Endothelial cell (in vitro differentiated cells): ENCODE results near the gene FOSL1. TPM values are rescaled to one million over a fixed set of nuclear protein-coding genes. Genes with fewer than 3 reads are reported as not detected.

ENCODE experiments used
- DNase-seq: peaks from one replicate; pipeline ENCODE4 v3.0.0; 2021; ENCODE audit warnings: low spot score
- H3K27ac Mint-ChIP-seq: one replicate; pipeline ENCODE4 v1.8.0; 2021; ENCODE audit warnings: mixed read lengths, inconsistent platforms; ENCODE audit not compliant: unreplicated experiment
- H3K27me3 Mint-ChIP-seq: one replicate; pipeline ENCODE4 v1.8.0; 2021; ENCODE audit warnings: mild to moderate bottlenecking, moderate library complexity, mixed read lengths, inconsistent platforms; ENCODE audit not compliant: unreplicated experiment
- H3K36me3 Mint-ChIP-seq: one replicate; pipeline ENCODE4 v1.8.0; 2021; ENCODE audit warnings: mild to moderate bottlenecking, low read depth, mixed read lengths, inconsistent platforms; ENCODE audit not compliant: unreplicated experiment
- H3K4me1 Mint-ChIP-seq: one replicate; pipeline ENCODE4 v1.8.0; 2021; ENCODE audit warnings: mild to moderate bottlenecking, mixed read lengths, inconsistent platforms; ENCODE audit not compliant: unreplicated experiment
- H3K4me3 Mint-ChIP-seq: one replicate; pipeline ENCODE4 v1.8.0; 2021; ENCODE audit warnings: mild to moderate bottlenecking, mixed read lengths, inconsistent platforms; ENCODE audit not compliant: unreplicated experiment
- H3K9me3 Mint-ChIP-seq: one replicate; pipeline ENCODE4 v1.8.0; 2021; ENCODE audit warnings: mixed read lengths, inconsistent platforms; ENCODE audit not compliant: unreplicated experiment
- CTCF ChIP-seq: fragments of 200-600 bp; sonication (generic); IDR thresholded peaks from one replicate; pipeline ENCODE4 v1.5.0; 2021; ENCODE audit warnings: antibody characterized with exemption; ENCODE audit not compliant: unreplicated experiment
- total RNA-seq: library from RNA; stranded (reverse); fragmentation: NEBNext Ultra II Directional; extraction: Animal tissue kit (Norgen Biotek cat#: 25700); gene quantifications from one replicate; pipeline ENCODE4 v1.2.1, GENCODE V29; 2021; ENCODE audit not compliant: unreplicated experiment

The FOSL1 gene
- total RNA-seq, 1 donor from 2014 or later, result 1.3 TPM

GRCh38 chr11:65868907-65869306 lies 31.3 kb downstream of the FOSL1 start:
- no peak for DNase-seq
- no peak for TF ChIP-seq CTCF
- Mint-ChIP-seq H3K4me1 (peaks cover 43% of the 10 kb centered on the region), H3K36me3 (peaks cover 28% of the 10 kb centered on the region), H3K4me3 (peak overlapping the region; percentile 69), H3K9me3 (no peaks in the 10 kb centered on the region), H3K27me3 (peaks cover 26% of the 10 kb centered on the region), H3K27ac (no peak overlapping the region)

- Mint-ChIP-seq H3K36me3 (peaks cover 27% of the 10 kb centered on the region), H3K9me3 (no peaks in the 10 kb centered on the region), H3K27ac (no peak overlapping the region), H3K27me3 (peaks cover 25% of the 10 kb centered on the region), H3K4me3 (no peak overlapping the region), H3K4me1 (peaks cover 43% of the 10 kb centered on the region)
- DNase-seq, result no peak
- no peak for TF ChIP-seq CTCF
Observed at GRCh38 chr11:65868076-65868667, 32.0 kb downstream of the FOSL1 start.

- peaks cover 43% of the 10 kb centered on the region for H3K4me1 Mint-ChIP-seq
- DNase-seq, result no peak
- peaks cover 28% of the 10 kb centered on the region for H3K36me3 Mint-ChIP-seq
- TF ChIP-seq CTCF, result no peak
- H3K27me3 Mint-ChIP-seq, result peaks cover 24% of the 10 kb centered on the region
- H3K4me3 Mint-ChIP-seq, result peak overlapping the region; percentile 79
- peak overlapping the region; percentile 84 for H3K27ac Mint-ChIP-seq
- no peaks in the 10 kb centered on the region for H3K9me3 Mint-ChIP-seq
Observed at GRCh38 chr11:65867284-65868071, 32.7 kb downstream of the FOSL1 start.

GRCh38 chr11:65866509-65867283 lies 33.5 kb downstream of the FOSL1 start:
- Mint-ChIP-seq H3K4me1 (peaks cover 41% of the 10 kb centered on the region), H3K27ac (peak overlapping the region; percentile 57), H3K27me3 (peaks cover 25% of the 10 kb centered on the region), H3K9me3 (no peaks in the 10 kb centered on the region), H3K36me3 (peaks cover 31% of the 10 kb centered on the region), H3K4me3 (peak overlapping the region; percentile 79)
- no peak for TF ChIP-seq CTCF
- DNase-seq, result no peak
